Stromal cell of bone marrow (primary cell): ENCODE results near the gene OXER1.
"Not testable (repeated sequence)": the region's sequence is repeated elsewhere in the genome, so short reads cannot be mapped to it uniquely, and the experiment has no call there.

ENCODE experiments used
- DNase-seq: peaks from one replicate; pipeline ENCODE4 v3.0.0-alpha.2; 2012; ENCODE audit warnings: low read depth

The OXER1 gene

GRCh38 chr2:42752314-42752713 is 11.6 kb downstream of the OXER1 start:
- no peak for DNase-seq

GRCh38 chr2:42748840-42749239 is 15.1 kb downstream of the OXER1 start:
- DNase-seq = no peak

- no peak for DNase-seq
Measured at GRCh38 chr2:42747422-42747821, 16.5 kb downstream of the OXER1 start.

- DNase-seq = no peak
Measured at GRCh38 chr2:42744545-42745082, 19.3 kb downstream of the OXER1 start.

GRCh38 chr2:42743659-42743990 is 20.3 kb downstream of the OXER1 start:
- DNase-seq = no peak

GRCh38 chr2:42742740-42743658 is 20.9 kb downstream of the OXER1 start:
- DNase-seq = no peak

- no peak for DNase-seq
Measured at GRCh38 chr2:42741140-42741539, 22.8 kb downstream of the OXER1 start.

- no peak for DNase-seq
Measured at GRCh38 chr2:42736598-42737322, 27.2 kb downstream of the OXER1 start.

GRCh38 chr2:42733852-42734251 is 30.1 kb downstream of the OXER1 start:
- no peak for DNase-seq

GRCh38 chr2:42731316-42731715 is 32.6 kb downstream of the OXER1 start:
- not testable (repeated sequence) for DNase-seq

GRCh38 chr2:42726680-42727079 is 37.3 kb downstream of the OXER1 start:
- DNase-seq = no peak

GRCh38 chr2:42725657-42726056 is 38.3 kb downstream of the OXER1 start:
- no peak for DNase-seq

- no peak for DNase-seq
Measured at GRCh38 chr2:42724886-42725285, 39.0 kb downstream of the OXER1 start.

GRCh38 chr2:42723465-42723864 is 40.5 kb downstream of the OXER1 start:
- no peak for DNase-seq

GRCh38 chr2:42722320-42723190 is 41.4 kb downstream of the OXER1 start:
- DNase-seq = peak; percentile 90

GRCh38 chr2:42721898-42722297 is 42.0 kb downstream of the OXER1 start:
- DNase-seq = no peak

- DNase-seq = no peak
Measured at GRCh38 chr2:42714686-42715085, 49.2 kb downstream of the OXER1 start.

- no peak for DNase-seq
Measured at GRCh38 chr2:42713920-42714319, 50.0 kb downstream of the OXER1 start.

- no peak for DNase-seq
Measured at GRCh38 chr2:42712934-42713333, 51.0 kb downstream of the OXER1 start.
